Measurements from ENCODE around the gene PCTP.

PCTP gene

GRCh38 chr17:55750750-55751657 is at the start of gene PCTP:
PCTP (plus strand) TSS chr17:55751051; CDS start chr17:55751104, 53 bp downstream.
- peak; percentile 93 for DNase-seq

GRCh38 chr17:55702150-55702549 is 48.7 kb upstream of the PCTP start:
- no peak for DNase-seq

GRCh38 chr17:55704401-55704800 is 46.5 kb upstream of the PCTP start:
- DNase-seq, result no peak

GRCh38 chr17:55705847-55706246 is 45.0 kb upstream of the PCTP start:
- DNase-seq, result no peak

GRCh38 chr17:55706808-55707773 is 43.8 kb upstream of the PCTP start:
- DNase-seq, result no peak

- no peak for DNase-seq
Measured at GRCh38 chr17:55708175-55708974, 42.5 kb upstream of the PCTP start.

- DNase-seq, result no peak
Measured at GRCh38 chr17:55709440-55709839, 41.4 kb upstream of the PCTP start.

GRCh38 chr17:55709984-55710383 is 40.9 kb upstream of the PCTP start:
- DNase-seq, result no peak

- no peak for DNase-seq
Measured at GRCh38 chr17:55710410-55710809, 40.4 kb upstream of the PCTP start.

GRCh38 chr17:55710829-55711496 is 39.9 kb upstream of the PCTP start:
- DNase-seq, result no peak

GRCh38 chr17:55717432-55717831 is 33.4 kb upstream of the PCTP start:
- DNase-seq, result no peak

- peak; percentile 81 for DNase-seq
Measured at GRCh38 chr17:55717898-55718735, 32.7 kb upstream of the PCTP start.

- no peak for DNase-seq
Measured at GRCh38 chr17:55720919-55721836, 29.7 kb upstream of the PCTP start.

GRCh38 chr17:55722016-55722736 is 28.7 kb upstream of the PCTP start:
- no peak for DNase-seq

GRCh38 chr17:55722742-55723487 is 27.9 kb upstream of the PCTP start, which contains the start of gene TMEM100:
TMEM100 (minus strand) TSS chr17:55722864; CDS start chr17:55721070, 1,794 bp downstream.
- no peak for DNase-seq

- DNase-seq, result no peak
Measured at GRCh38 chr17:55723488-55723848, 27.4 kb upstream of the PCTP start.

GRCh38 chr17:55726440-55726839 is 24.4 kb upstream of the PCTP start:
- DNase-seq, result no peak

- DNase-seq, result no peak
Measured at GRCh38 chr17:55727275-55727674, 23.6 kb upstream of the PCTP start.

Data from activated CD4-positive, alpha-beta T cell treated with anti-CD3 and anti-CD28 coated beads for 48 hours (primary cell).